Smooth muscle cell of the brain vasculature (primary cell): ENCODE data around the gene ST3GAL3.

Experiments
- DNase-seq: peaks from one replicate; pipeline ENCODE4 v3.0.0-alpha.2; 2012; ENCODE audit warnings: low read depth, low spot score

ST3GAL3 gene

GRCh38 chr1:43786201-43786958, 79.0 kb downstream of the ST3GAL3 start:
- DNase-seq: no peak

DNA sequence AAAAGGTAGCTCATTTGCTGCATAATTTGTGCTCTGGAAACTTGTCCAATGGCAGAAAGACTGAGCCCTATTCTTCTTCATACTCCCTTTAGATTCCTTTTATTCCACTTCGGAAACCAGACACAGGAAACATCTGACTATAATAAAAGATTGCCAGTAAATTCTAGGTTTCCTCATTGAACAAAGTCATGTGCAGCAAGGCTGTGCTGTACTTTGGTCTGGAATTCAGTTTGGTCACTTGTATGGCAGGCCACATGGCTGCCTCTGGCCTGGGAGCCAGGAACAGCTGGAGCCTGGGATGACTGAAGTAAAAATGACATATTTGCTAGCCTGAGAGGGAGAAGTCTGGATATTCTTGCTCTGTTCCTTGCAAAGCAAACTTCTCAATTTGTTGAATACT, 79.6 kb downstream of the ST3GAL3 start:
- DNase-seq: no peak

- DNase-seq: no peak
Observed at GRCh38 chr1:43789604-43790550, 82.5 kb downstream of the ST3GAL3 start.

- DNase-seq: no peak
Observed at GRCh38 chr1:43791243-43791642, 83.9 kb downstream of the ST3GAL3 start.

DNA sequence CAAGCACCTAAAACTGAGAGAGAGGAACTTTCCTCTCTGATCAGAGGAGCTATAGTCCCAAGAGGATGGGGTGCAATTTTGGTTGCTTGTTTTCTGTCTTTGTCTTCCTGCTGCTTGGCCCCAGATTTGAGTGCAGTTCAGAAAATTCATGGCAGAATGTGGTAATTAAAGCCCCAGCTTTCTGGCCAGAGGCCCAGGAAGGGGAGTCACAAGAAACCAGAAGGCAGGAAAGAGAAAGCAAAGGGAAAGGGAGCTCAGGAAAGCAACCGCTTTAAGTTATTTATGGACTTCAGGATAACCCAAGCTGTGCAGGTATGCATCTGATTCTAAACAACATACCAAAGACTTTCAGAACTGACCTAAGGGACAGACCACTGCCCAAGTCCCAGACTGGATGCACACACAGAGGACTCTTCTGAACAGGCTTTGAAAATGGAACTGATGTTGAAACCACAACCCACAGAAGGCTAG, 88.8 kb downstream of the ST3GAL3 start:
- DNase-seq: peak; percentile 41

GRCh38 chr1:43797891-43798290, 90.6 kb downstream of the ST3GAL3 start:
- no peak for DNase-seq

DNA sequence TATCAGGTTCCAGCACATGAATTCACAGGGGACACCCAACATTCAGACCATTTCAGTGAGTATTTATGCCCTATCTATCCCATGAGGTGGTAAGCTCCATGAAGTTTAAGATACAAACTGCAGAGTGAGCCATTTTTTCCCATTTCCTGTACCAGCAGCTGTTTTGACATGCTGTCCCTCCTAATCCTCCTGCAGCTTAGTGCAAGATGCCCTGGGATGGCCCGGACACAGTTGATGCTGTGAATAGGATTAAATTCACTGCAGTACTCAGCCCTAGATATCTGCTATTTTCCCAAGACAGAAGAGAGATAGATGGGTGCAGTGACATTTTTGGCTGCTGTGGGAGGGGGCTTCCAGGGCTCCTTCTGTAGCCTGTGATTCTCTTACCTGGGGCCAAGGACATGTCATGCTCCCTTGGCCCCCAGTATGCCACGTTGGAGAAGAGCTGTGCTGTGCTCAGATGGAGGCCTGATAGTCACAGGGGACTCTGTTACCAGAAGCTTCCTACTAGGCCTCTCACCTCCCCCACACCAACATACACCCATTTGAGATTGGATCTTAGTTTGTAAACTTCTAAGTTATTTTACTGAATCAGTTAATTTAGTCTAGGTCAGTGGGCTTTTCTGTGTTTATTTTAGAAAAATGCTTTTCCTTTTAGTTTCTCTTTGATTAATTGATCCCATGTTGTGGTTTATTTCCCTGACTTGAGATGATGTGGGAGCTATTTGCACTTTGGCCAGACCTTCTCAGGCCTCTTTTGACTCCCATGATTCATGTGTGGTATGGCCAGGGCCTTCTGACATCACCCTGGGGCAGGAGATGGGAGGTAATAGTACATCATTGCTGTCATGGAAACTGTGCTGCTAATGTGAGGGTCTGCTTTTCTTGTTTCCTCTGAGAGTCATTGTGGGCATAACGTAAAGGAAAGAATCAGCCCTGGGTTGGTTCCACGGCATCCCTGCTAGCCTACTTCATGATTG, 92.6 kb downstream of the ST3GAL3 start:
- DNase-seq: no peak

DNA sequence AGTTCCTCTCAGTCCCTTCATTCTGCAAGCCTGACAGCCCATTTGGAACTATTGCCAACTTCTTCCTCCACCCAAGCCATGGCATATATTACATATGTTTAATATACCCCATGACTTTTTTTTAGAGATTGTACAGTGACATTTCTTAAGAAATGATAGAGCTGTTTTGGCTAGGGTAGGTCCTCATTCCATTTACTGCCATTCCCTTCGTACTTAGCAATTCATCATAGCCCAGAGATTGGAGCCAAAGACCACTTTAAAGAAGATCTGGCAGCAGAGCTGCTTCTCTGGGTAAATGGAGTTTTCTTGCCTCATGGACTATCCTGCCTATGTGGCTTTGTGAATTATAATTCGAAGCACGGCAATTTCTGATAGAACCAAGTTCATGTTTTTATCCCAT, 93.4 kb downstream of the ST3GAL3 start:
- DNase-seq: no peak

DNA sequence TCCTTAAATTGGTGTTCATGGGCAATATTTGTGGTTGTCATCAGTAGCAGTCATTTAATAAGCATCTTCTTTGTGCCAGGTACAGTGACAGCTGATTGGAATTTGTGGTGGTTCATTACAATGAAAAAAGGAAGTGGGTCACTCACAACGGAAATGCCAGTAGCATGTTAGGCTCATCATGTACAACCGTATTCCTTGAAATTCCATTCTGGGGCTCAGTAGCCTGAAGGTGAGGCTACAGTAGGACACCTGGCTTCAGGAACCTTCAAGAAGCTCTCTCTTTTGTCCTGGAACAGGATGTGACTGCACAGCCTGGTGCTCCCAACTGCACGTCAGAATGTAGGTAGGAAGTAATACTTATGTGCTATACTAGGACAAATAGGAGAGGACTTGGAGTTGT, 93.9 kb downstream of the ST3GAL3 start:
- DNase-seq: no peak

DNA sequence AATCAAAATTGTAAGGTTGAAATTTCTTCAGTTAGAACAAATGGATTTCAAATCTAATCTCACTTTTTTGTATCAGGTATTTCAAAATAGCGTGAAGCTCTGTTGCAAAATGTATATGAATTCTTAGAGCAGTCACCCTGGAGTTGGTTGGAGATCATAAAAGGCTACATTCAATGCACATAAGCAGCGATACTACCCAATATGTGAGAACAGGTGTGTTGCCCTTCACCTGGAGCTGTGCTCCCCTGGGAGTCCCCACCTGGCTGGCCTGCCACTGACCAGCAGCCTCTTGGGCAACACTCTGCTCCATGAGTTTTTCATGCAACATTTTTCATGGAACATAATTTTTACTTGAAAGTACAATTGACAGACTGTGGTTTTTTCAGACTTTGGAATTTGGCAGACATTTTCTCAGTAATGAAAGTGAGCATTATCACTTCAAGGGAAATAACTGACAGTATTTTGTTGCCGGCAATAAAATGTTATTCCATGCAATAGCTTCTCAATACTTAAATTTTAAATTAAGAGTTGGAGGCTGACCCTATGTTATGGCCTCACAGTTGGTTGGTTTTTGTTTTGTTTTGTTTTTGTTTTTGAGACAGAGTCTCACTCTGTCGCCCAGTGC, 95.1 kb downstream of the ST3GAL3 start:
- DNase-seq: no peak

DNA sequence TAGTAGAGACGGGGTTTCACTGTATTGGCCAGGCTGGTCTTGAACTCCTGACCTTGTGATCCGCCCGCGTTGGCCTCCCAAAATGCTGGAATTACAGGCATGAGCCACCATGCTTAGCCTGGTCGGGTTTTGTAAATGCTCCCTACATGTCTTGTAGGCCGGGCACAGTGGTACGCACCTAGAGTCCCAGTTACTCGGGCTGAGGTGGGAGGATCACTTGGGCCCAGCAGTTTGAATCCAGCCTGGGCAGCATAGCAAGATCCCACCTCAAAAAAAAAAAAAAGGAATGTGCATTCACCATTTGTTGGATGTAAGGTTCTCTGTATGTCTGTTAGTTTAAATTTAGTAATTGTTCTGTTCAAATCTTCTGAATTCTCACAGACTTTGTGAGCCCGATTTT, 95.8 kb downstream of the ST3GAL3 start:
- DNase-seq: no peak

- no peak for DNase-seq
Observed at GRCh38 chr1:43803646-43804045, 96.3 kb downstream of the ST3GAL3 start.

DNA sequence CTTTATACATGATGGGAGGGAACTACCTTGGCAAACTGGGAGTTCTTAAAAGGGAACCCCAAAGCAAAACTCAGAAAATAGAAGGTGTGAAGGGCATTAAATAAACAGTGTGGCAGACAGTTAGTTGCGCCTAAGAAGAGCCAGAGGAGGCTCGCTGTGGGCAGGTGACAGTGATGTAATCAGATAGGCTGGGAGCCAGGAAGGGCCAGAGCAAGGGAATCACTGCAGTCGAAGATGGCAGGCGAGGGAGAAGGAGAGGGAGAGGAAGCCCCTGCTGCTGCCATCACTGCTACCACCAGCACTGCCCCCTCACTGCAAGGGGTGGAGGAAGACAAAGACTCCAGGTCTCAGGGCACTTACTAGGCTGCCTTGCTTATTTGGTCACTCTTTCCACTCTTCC, 97.2 kb downstream of the ST3GAL3 start:
- DNase-seq: no peak

DNA sequence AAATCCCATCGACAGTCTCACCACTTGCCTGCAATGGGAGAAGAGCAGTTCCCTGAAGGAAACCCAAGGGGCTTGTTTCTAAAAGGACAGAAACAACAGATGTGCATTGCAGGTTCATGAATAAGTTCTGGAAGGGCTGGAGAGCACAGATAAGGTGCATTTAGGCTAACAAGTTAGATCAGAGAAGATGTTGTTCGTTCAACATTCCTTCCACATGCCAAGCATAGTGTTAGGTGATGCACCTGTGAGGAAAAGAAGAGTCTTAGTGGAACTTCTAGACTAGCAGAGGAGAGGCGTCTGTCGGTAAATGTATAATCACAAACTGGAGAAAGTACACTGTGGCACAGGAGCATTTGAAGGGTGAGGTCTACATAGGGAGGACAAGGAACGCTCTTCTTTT, 98.0 kb downstream of the ST3GAL3 start:
- no peak for DNase-seq

- no peak for DNase-seq
Observed at GRCh38 chr1:43806183-43806582, 98.8 kb downstream of the ST3GAL3 start.

- no peak for DNase-seq
Observed at GRCh38 chr1:43809097-43809673, 101.8 kb downstream of the ST3GAL3 start.

DNA sequence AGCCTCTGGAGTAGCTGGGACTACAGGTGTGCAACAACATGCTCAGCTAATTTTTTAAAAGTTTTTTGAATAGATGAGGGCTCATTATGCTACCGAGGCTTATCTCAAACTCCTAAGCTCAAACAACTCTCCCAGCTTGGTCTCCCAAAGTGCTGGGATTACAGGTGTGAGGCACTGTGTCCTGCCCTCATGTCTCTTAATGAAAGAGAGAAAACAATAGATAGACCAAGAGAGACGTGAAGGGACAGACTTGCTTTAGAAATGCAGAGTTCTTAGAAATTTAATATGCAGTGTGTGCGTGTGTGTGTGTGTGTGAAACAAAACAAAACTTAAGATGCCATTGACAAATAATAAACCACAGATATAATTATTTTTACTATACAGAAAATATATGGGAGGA, 105.2 kb downstream of the ST3GAL3 start:
- DNase-seq: no peak

GRCh38 chr1:43814401-43814800, 107.1 kb downstream of the ST3GAL3 start:
- no peak for DNase-seq

DNA sequence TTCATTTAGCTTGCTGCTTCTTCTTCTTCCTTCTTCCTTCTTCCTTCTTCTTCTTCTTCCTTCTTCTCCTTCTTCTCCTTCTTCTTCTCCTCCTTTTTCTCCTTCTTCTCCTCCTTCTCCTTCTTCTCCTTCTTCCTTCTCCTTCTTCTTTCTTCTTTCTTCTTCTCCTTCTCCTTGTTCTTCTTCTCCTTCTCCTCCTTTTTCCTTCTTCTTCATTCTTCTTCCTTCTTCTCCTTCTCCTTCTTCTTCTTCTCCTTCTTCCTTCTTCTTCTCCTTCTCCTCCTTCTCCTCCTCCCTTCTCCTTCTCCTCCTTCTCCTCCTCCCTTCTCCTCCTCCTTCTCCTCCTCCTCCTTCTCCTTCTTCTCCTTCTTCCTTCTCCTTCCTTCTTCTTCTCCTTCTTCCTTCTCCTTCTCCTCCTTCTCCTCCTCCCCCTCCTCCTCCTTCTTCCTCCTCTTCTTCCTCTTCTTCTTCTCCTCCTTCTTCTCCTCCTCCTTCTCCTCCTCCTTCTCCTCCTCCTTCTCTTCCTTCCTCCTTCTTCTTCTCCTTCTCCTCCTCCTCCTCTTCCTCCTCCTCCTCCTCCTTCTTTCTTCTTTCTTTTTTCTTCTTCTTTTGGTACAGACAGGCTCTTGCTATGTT, 110.1 kb downstream of the ST3GAL3 start:
- no peak for DNase-seq

DNA sequence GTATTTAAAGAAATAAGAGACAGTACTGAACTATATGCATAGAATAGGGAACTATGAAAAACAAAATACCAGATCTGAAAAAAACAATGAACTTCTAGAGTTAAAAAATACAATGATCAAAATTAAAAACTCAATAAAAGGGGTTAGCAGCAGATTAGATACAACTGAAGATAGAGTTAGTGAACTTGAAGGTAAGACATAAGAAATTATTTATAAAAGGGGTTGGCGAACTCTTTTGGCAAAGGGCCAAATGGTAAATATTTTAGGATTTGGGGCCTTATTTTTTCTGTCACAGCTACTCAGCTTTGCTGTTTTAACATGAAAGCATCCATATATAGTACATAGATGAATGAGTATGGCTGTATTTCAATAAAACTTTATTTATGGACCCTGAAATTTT, 111.4 kb downstream of the ST3GAL3 start:
- no peak for DNase-seq
